Measurements from ENCODE around the gene PLD2.
"Not testable (repeated sequence)": the region's sequence is repeated elsewhere in the genome, so short reads cannot be mapped to it uniquely, and the experiment has no call there.

- TF ChIP-seq, protein P1, sequence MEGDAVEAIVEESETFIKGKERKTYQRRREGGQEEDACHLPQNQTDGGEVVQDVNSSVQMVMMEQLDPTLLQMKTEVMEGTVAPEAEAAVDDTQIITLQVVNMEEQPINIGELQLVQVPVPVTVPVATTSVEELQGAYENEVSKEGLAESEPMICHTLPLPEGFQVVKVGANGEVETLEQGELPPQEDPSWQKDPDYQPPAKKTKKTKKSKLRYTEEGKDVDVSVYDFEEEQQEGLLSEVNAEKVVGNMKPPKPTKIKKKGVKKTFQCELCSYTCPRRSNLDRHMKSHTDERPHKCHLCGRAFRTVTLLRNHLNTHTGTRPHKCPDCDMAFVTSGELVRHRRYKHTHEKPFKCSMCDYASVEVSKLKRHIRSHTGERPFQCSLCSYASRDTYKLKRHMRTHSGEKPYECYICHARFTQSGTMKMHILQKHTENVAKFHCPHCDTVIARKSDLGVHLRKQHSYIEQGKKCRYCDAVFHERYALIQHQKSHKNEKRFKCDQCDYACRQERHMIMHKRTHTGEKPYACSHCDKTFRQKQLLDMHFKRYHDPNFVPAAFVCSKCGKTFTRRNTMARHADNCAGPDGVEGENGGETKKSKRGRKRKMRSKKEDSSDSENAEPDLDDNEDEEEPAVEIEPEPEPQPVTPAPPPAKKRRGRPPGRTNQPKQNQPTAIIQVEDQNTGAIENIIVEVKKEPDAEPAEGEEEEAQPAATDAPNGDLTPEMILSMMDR (conservative IDR thresholded peaks at IDR 0.05; ENCODE audit: low read depth, low read length) = not testable (repeated sequence)
- not testable (repeated sequence) for TF ChIP-seq EZH2 (IDR thresholded peaks at IDR 0.05; ENCODE audit: low read length, unreplicated experiment)
Measured at GRCh38 chr17:4867535-4867934, 60.6 kb downstream of the PLD2 start.
